Gastrocnemius medialis (tissue), 4 donors: ENCODE measurements around the gene SMTNL2. TPM values are rescaled to one million over a fixed set of nuclear protein-coding genes. Genes with fewer than 3 reads are reported as not detected.
"Not testable (repeated sequence)": the region's sequence is repeated elsewhere in the genome, so short reads cannot be mapped to it uniquely, and the experiment has no call there.

Experiments used
- ATAC-seq, 2 donors: fragments of 150-250 bp; one replicate each; pipeline ENCODE4 v1.9.1; 2016
- DNase-seq, 2 donors: peaks; one replicate each; pipeline ENCODE4 v3.0.0-alpha.2; 2019
- H3K27ac ChIP-seq, 4 donors: fragments of 200-600 bp; sonication (generic); 1 replicate in 1 of 4; 2 replicates in 3 of 4; pipeline ENCODE4 v1.5.1; 2016 to 2018; ENCODE audit warnings: mild to moderate bottlenecking in 2 of 4, moderate library complexity in 1 of 4
- H3K27me3 ChIP-seq, 3 donors: fragments of 200-600 bp; sonication (generic) in 2 of 3; 1 replicate in 1 of 3; 2 replicates in 2 of 3; pipeline versions ENCODE4 v1.5.1 to v1.6.0; 2016 to 2019; ENCODE audit warnings: mild to moderate bottlenecking in 1 of 3, moderate library complexity in 1 of 3
- H3K36me3 ChIP-seq, 2 donors: fragments of 200-600 bp; sonication (generic) in 1 of 2; one replicate each; pipeline ENCODE4 v1.5.1; 2017 to 2018
- H3K4me1 ChIP-seq, 2 donors: fragments of 200-600 bp; sonication (generic) in 1 of 2; one replicate each; pipeline ENCODE4 v1.5.1; 2016 to 2017; ENCODE audit warnings: mild to moderate bottlenecking in 2 of 2
- H3K4me3 ChIP-seq, 4 donors: fragments of 200-600 bp; sonication (generic) in 3 of 4; 1 replicate in 1 of 4; 2 replicates in 3 of 4; pipeline ENCODE4 v1.5.1; 2016 to 2019; ENCODE audit warnings: mild to moderate bottlenecking in 2 of 4
- H3K9me3 ChIP-seq, 3 donors: fragments of 200-600 bp; sonication (generic) in 2 of 3; 1 replicate in 1 of 3; 2 replicates in 2 of 3; pipeline ENCODE4 v1.5.1; 2016 to 2019
- CTCF ChIP-seq, 5 experiments: fragments of 450-650 bp in 3 of 5; fragments of 200-600 bp in 2 of 5; sonication (generic) in 2 of 5; IDR thresholded peaks in 4 of 5; conservative IDR thresholded peaks in 1 of 5; 1 replicate in 4 of 5; 2 replicates in 1 of 5; pipeline ENCODE4 v1.5.1; 2016 to 2019; ENCODE audit warnings: antibody characterized with exemption in 5 of 5, mild to moderate bottlenecking in 3 of 5, moderate library complexity in 3 of 5
- POLR2A ChIP-seq, 2 donors: fragments of 450-650 bp; IDR thresholded peaks; one replicate each; pipeline ENCODE4 v1.6.1; 2017; ENCODE audit warnings: antibody characterized with exemption in 2 of 2, mild to moderate bottlenecking in 2 of 2, moderate library complexity in 2 of 2
- in situ Hi-C, 4 donors: fragments of 200-750 bp; cut with MboI; loops; one replicate each; pipeline versions ENCODE4 v1.15.0 to v1.8.0; 2017; ENCODE audit warnings: low sequenced_read_pairs in 4 of 4
- intact Hi-C: fragments of 100-400 bp; cut with DNase I; formaldehyde crosslinking; loops from one replicate; pipeline ENCODE4 v1.15.1; 2023; ENCODE audit warnings: low total_unique reads
- total RNA-seq, 4 donors: library from RNA; depleted of rRNA; stranded (reverse); fragments of >200 nt; gene quantifications; one replicate each; pipeline versions ENCODE4 v1.1.0 to v1.2.3, GENCODE V29; 2016

The SMTNL2 gene
- total RNA-seq, 4 donors from 2014 or later = 110 to 588 (median 420) TPM

- H3K4me3 ChIP-seq = no peak overlapping the region
- intact Hi-C loops (no loop called here), in situ Hi-C loops (loop anchor here in 2 of 4 donors (25.0 kb wide), 1 partner anchor 199 kb away; the partner anchor contains the start of gene SPNS3 (in 2 of the 2))
- TF ChIP-seq POLR2A (IDR thresholded peaks at IDR 0.05) (no peak), CTCF (IDR thresholded peaks at IDR 0.05 in 4 of 5, conservative IDR thresholded peaks at IDR 0.05 in 1 of 5) (no peak)
- DNase-seq = no peak
- H3K27ac ChIP-seq = no peak overlapping the region
- no peaks in the 10 kb centered on the region for H3K4me1 ChIP-seq
- no peaks in the 10 kb centered on the region for H3K9me3 ChIP-seq
- no peak for ATAC-seq
- H3K36me3 ChIP-seq = no peaks in the 10 kb centered on the region
- peaks cover 27 to 29% (median 29%) of the 10 kb centered on the region in 3 donors for H3K27me3 ChIP-seq
These were observed 51.6 kb downstream of the SMTNL2 start for GRCh38 chr17:4635823-4636375.

- H3K4me3 ChIP-seq = no peak overlapping the region
- no peak for ATAC-seq
- no peak for TF ChIP-seq POLR2A (IDR thresholded peaks at IDR 0.05)
- no peak for TF ChIP-seq CTCF (IDR thresholded peaks at IDR 0.05 in 4 of 5, conservative IDR thresholded peaks at IDR 0.05 in 1 of 5)
- H3K27ac ChIP-seq = no peak overlapping the region
- in situ Hi-C loops = loop anchor here in 2 of 4 donors (25.0 kb wide), 1 partner anchor 199 kb away; the partner anchor contains the start of gene SPNS3 (in 2 of the 2)
- no peaks in the 10 kb centered on the region for H3K9me3 ChIP-seq
- H3K27me3 ChIP-seq = peaks cover 32 to 35% (median 34%) of the 10 kb centered on the region in 3 donors
- H3K4me1 ChIP-seq = no peaks in the 10 kb centered on the region
- H3K36me3 ChIP-seq = no peaks in the 10 kb centered on the region
- DNase-seq = no peak
- intact Hi-C loops = no loop called here
These were observed 52.3 kb downstream of the SMTNL2 start for GRCh38 chr17:4636474-4637100.

- ATAC-seq, H3K4me1 ChIP-seq, H3K36me3 ChIP-seq, H3K27ac ChIP-seq, H3K4me3 ChIP-seq, DNase-seq, intact Hi-C loops, H3K9me3 ChIP-seq: not testable (repeated sequence)
- peaks cover 54 to 56% (median 56%) of the 10 kb centered on the region in 3 donors for H3K27me3 ChIP-seq
- in situ Hi-C loops = loop anchor here in 2 of 4 donors (25.0 kb wide), 1 partner anchor 201 kb away; the partner anchor contains the start of gene SPNS3 (in 2 of the 2)
These were observed 54.4 kb downstream of the SMTNL2 start for GRCh38 chr17:4638766-4639165.

GRCh38 chr17:4639301-4640059, 55.2 kb downstream of the SMTNL2 start:
- intact Hi-C loops, ATAC-seq: not testable (repeated sequence)
- H3K27me3 ChIP-seq = peaks cover 61 to 64% (median 63%) of the 10 kb centered on the region in 3 donors

GRCh38 chr17:4640569-4641188, 56.4 kb downstream of the SMTNL2 start:
- H3K4me3 ChIP-seq, H3K4me1 ChIP-seq, H3K27ac ChIP-seq, ATAC-seq, H3K9me3 ChIP-seq, DNase-seq, H3K36me3 ChIP-seq, intact Hi-C loops: not testable (repeated sequence)
- peaks cover 59 to 67% (median 65%) of the 10 kb centered on the region in 3 donors for H3K27me3 ChIP-seq
- in situ Hi-C loops = loop anchor here in 2 of 4 donors (25.0 kb wide), 1 partner anchor 203 kb away; the partner anchor contains the start of gene SPNS3 (in 2 of the 2)

More at GRCh38 chr17:4639301-4640059, 55.2 kb downstream of the SMTNL2 start:
- not testable (repeated sequence) for H3K4me3 ChIP-seq, H3K4me1 ChIP-seq, DNase-seq, H3K27ac ChIP-seq, H3K36me3 ChIP-seq, H3K9me3 ChIP-seq
- in situ Hi-C loops = loop anchor here in 2 of 4 donors (25.0 kb wide), 1 partner anchor 202 kb away; the partner anchor contains the start of gene SPNS3 (in 2 of the 2)
